ENCODE results near the gene CNTN1. TPM values are rescaled to one million over a fixed set of nuclear protein-coding genes. Genes with fewer than 3 reads are reported as not detected.

CNTN1 gene
- total RNA-seq, 1 experiment from 2014 or later, result 44.9 TPM

DNA sequence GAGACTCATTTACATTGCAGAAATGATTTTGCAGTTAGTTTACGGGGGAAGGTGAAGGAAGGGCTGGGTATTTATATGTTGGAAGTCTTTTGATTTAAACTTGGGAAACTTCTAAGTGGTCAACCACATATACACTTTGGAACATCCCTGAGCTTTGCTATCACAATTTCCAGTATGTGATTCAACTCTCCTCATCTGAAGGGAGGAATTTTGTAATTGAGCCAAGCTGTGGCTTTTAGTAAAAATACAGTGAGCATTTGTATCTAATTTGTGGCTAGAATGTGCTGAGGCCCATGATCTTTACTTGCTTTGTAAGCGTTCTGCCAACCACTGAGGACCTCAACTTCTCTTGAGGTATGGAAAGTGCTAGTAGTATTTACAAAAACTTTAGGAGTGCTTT, 260.8 kb downstream of the CNTN1 start:
- DNase-seq (ENCODE audit: extremely low read depth, low read depth), result no peak

DNA sequence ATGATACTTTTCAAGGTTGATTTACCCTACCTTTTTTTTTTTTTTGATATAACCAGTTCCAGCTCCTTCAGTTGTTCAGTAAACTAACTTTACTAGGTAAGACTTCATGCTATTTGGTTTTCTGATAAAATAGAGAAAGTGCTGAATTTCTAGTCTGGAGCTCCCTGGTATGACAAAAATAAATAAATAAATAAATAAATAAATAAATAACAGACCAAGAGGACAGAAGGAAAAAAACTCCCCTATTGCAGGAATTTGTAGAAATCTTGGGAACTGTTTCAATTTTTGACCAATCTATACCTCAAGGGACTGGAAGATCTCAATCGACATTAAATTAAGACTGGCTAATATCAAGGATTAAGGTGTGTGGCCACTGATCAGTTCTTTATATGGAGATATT, 265.2 kb downstream of the CNTN1 start:
- DNase-seq (ENCODE audit: extremely low read depth, low read depth), result no peak

- DNase-seq (ENCODE audit: extremely low read depth, low read depth), result no peak
Observed at GRCh38 chr12:40959041-40959440, 266.8 kb downstream of the CNTN1 start.

- no peak for DNase-seq (ENCODE audit: extremely low read depth, low read depth)
Observed at GRCh38 chr12:40963751-40964150, 271.5 kb downstream of the CNTN1 start.

- no peak for DNase-seq (ENCODE audit: extremely low read depth, low read depth)
Observed at GRCh38 chr12:40969796-40970195, 277.6 kb downstream of the CNTN1 start.

DNA sequence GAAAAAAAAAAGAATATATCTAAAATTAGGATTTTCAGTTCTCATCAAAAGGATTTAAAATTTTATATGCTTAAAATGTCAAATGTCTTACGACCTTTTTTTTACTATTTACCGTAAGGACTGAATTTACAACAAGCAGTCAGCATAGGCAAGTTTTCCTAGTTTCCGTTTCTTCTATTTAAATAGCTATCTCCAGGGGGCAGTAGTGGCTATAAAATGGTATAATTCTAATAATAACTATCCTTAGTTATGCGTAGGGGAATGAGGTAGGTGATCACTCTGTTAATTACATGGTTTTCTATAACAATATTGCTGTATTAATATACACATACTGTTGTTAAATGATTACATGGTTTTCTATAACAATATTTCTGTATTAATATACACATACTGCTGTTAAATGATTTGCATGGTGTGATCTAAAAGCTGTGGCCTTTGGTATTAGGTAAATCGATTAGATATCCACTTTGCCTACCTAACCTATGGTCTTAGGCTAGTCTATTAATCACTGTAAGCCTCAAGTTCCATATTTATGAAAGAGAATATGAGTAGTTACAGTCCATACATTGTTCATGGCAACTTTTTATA, 278.2 kb downstream of the CNTN1 start:
- peak; percentile 18 for DNase-seq (ENCODE audit: extremely low read depth, low read depth)

DNA sequence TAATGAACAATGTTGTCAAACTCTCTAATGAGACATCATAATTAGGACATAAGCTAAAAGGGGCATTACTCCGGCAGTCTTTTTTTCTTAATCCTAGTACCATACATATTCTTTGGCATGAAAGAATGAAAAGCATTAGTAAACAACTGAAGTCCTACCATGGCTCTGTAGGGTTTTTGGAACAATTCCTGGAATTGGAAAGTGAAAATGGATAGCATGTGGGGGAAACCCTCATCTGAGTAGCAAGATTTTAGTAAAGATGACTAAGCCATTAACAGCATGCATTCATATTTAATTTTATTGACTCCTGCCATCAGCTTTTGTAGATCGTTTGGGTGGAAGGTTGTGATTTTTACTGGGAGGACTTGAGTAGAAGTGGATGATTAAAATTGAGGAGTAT, 279.7 kb downstream of the CNTN1 start:
- DNase-seq (ENCODE audit: extremely low read depth, low read depth), result no peak

GRCh38 chr12:40976546-40976945, 284.3 kb downstream of the CNTN1 start:
- DNase-seq (ENCODE audit: extremely low read depth, low read depth), result no peak

GRCh38 chr12:40980427-40980961, 288.3 kb downstream of the CNTN1 start:
- DNase-seq (ENCODE audit: extremely low read depth, low read depth), result no peak

GRCh38 chr12:40986001-40986400, 293.8 kb downstream of the CNTN1 start:
- DNase-seq (ENCODE audit: extremely low read depth, low read depth), result no peak

- DNase-seq (ENCODE audit: extremely low read depth, low read depth), result no peak
Observed at GRCh38 chr12:40988355-40988754, 296.1 kb downstream of the CNTN1 start.

DNA sequence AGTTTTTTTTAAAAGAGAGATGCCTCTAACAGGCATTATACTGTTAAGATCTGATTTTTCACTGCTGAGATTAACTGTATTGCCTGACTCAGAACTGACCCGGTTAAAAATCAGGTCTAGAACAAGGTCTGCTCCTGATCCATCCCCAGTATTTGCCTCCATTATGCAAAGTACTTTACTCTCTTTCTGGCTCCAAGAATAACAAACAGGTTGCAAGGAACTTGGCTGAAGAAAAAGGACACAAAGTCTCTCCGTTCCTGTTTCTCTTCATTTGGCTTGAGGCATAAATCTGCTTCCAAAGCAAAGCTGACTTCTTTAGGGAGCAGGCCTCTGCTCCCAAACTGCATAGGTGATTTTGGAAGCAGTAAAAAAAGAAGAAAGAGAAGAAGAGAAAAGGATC, 296.6 kb downstream of the CNTN1 start:
- DNase-seq (ENCODE audit: extremely low read depth, low read depth), result no peak

DNA sequence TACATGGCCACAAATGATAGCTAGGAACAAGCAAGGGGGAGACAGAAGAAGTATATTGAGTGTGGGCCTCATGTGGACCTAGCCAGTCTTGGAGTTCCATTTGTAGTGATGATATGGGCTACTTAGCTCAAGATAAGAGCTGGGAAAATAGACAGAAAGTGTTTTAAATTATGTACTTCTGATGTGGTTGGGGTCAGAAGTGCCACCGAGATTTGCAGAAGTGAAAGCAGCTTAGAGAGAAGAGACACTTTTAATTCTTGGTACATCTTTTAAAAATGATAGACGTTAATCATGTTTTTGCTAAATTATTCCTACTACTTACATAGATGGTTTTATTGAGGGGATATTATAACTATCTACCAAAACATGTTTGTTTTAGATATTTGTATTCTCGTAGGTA, 297.5 kb downstream of the CNTN1 start:
- no peak for DNase-seq (ENCODE audit: extremely low read depth, low read depth)

DNA sequence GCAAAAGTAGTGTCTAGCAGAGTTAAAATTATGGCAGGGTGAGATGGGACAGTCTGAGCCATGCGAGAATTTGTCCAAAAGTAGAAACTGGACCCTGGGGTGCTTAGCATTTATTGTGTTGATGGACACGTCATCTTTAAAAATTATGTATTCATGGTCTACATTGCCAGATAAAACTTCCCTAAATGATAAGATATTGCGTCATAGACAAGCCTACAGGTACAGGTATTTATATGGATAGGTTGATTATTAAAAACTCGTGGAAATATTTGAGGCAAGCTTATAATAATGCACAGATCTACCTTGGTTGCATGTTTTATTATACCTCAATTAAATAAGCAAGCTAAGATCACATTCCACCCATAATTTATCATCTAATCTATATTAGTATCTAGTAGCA, 299.9 kb downstream of the CNTN1 start:
- no peak for DNase-seq (ENCODE audit: extremely low read depth, low read depth)

- DNase-seq (ENCODE audit: extremely low read depth, low read depth), result no peak
Observed at GRCh38 chr12:40992674-40993073, 300.4 kb downstream of the CNTN1 start.

- no peak for DNase-seq (ENCODE audit: extremely low read depth, low read depth)
Observed at GRCh38 chr12:40993158-40993557, 300.9 kb downstream of the CNTN1 start.

GRCh38 chr12:40996091-40996490, 303.9 kb downstream of the CNTN1 start:
- no peak for DNase-seq (ENCODE audit: extremely low read depth, low read depth)

GRCh38 chr12:40999210-40999609, 307.0 kb downstream of the CNTN1 start:
- DNase-seq (ENCODE audit: extremely low read depth, low read depth), result no peak

DNA sequence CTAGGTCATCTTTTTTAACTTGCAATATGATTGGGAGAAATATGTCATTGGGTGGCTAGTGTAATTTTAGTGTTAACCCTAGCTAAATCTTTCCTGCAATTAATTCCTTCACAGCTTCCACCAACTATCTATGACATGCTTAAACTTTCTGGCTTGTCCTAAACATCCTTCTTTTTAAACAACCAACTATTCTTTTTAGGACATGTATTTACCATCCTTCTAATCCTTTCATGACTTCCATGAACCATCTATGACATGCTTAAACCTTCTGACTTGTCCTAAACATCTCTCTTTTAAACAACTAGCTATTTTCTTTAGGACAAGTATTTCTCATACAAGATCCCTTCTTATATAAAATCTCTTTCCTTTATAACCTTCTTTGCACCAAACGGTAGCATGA, 316.2 kb downstream of the CNTN1 start:
- no peak for DNase-seq (ENCODE audit: extremely low read depth, low read depth)

GRCh38 chr12:41011939-41012338, 319.7 kb downstream of the CNTN1 start:
- no peak for DNase-seq (ENCODE audit: extremely low read depth, low read depth)

DNA sequence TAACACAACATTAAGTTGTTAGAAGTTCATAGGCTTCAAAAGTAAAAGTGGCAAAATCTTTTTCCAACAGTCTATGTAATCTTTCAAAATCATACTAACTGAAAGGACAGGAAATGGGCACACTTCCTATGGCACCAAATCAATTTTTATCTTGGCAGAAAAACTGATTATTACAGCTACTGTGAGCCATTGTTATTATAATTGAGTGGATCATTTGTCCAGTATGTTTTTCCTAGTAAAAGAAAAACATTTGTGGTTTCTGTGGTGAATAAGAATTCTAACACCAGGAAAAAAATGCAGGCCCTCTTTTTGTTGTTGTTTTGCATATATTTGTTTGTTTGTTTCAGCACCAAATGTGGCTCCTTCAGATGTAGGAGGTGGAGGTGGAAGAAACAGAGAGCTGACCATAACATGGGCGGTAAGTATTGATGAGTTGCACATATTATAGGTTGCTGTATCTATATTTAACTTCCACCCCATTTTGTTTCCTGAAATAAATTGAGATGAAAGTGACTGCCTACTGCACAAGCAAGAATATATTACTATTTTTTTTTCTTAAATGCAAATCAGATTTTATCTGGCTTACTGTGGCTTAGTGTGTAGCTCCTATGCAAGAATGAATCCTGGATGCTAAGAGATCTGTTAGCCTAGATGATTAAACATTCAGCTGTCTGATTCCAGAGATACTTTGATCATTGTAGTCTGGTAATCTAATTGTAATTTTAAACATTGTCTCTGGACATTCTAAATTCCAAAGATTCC, 321.8 kb downstream of the CNTN1 start:
- no peak for DNase-seq (ENCODE audit: extremely low read depth, low read depth)

DNA sequence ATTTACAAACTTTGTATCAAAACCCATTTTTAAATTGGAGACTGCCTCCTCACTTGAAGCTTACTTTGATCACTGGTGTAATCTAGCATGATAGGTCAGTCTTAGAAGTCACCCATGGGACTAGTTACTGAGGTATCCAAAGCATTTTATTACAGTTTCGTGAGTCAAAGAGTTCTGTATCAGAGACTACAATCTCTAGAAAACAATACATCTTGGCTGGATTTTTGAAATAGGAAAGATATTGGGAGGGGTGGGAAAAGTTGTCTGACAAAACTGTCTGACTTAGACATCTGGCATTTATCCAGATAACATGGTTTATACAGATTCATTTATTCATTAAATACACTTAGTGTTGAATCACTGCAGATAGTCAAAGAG, 322.4 kb downstream of the CNTN1 start:
- no peak for DNase-seq (ENCODE audit: extremely low read depth, low read depth)
